GM08714 (cell line): Measurements from ENCODE around the gene SLC16A1.
"Not testable (repeated sequence)": the region's sequence is repeated elsewhere in the genome, so short reads cannot be mapped to it uniquely, and the experiment has no call there.

Source experiments
- H3K4me3 ChIP-seq: fragments of 200-500 bp; sonication (Bioruptor generic); 2 replicates; pipeline ENCODE4 v1.5.1; 2014; ENCODE audit warnings: mild to moderate bottlenecking, low read length, inconsistent platforms
- ZNF274 ChIP-seq: IDR thresholded peaks from 2 replicates; pipeline ENCODE4 v1.6.1; 2012; ENCODE audit warnings: mild to moderate bottlenecking, low read depth, low read length

SLC16A1 gene

GRCh38 chr1:112955773-112956543 is at the start of gene SLC16A1:
Gene SLC16A1, minus strand, starts transcription at chr1:112956196. Its CDS starts 26,888 bp downstream, at chr1:112929308.
- peak within 1 kb of the TSS; percentile 86 for H3K4me3 ChIP-seq

GRCh38 chr1:113003751-113004690 is 48.0 kb upstream of the SLC16A1 start:
- TF ChIP-seq ZNF274, result no peak
- no peak overlapping the region for H3K4me3 ChIP-seq

More at GRCh38 chr1:112955773-112956543, at the start of gene SLC16A1:
- no peak for TF ChIP-seq ZNF274

GRCh38 chr1:113002297-113002696 is 46.3 kb upstream of the SLC16A1 start:
- no peak for TF ChIP-seq ZNF274
- H3K4me3 ChIP-seq, result no peak overlapping the region

GRCh38 chr1:112998592-112999235 is 42.7 kb upstream of the SLC16A1 start:
- H3K4me3 ChIP-seq, result no peak overlapping the region
- TF ChIP-seq ZNF274, result no peak

- no peak for TF ChIP-seq ZNF274
Observed at GRCh38 chr1:112997781-112998180, 41.8 kb upstream of the SLC16A1 start.

GRCh38 chr1:112995890-112996289 is 39.9 kb upstream of the SLC16A1 start:
- no peak for TF ChIP-seq ZNF274

More at GRCh38 chr1:112997781-112998180, 41.8 kb upstream of the SLC16A1 start:
- H3K4me3 ChIP-seq, result no peak overlapping the region

GRCh38 chr1:112995021-112995420 is 39.0 kb upstream of the SLC16A1 start:
- not testable (repeated sequence) for H3K4me3 ChIP-seq

More at GRCh38 chr1:112995890-112996289, 39.9 kb upstream of the SLC16A1 start:
- no peak overlapping the region for H3K4me3 ChIP-seq

GRCh38 chr1:112992780-112993179 is 36.8 kb upstream of the SLC16A1 start:
- no peak for TF ChIP-seq ZNF274
- no peak overlapping the region for H3K4me3 ChIP-seq

- no peak for TF ChIP-seq ZNF274
- H3K4me3 ChIP-seq, result no peak overlapping the region
Observed at GRCh38 chr1:112991402-112992120, 35.6 kb upstream of the SLC16A1 start.

GRCh38 chr1:112990271-112990670 is 34.3 kb upstream of the SLC16A1 start:
- H3K4me3 ChIP-seq, result no peak overlapping the region
- TF ChIP-seq ZNF274, result no peak

- TF ChIP-seq ZNF274, result no peak
- H3K4me3 ChIP-seq, result no peak overlapping the region
Observed at GRCh38 chr1:112988367-112988766, 32.4 kb upstream of the SLC16A1 start.

GRCh38 chr1:112985123-112985522 is 29.1 kb upstream of the SLC16A1 start:
- H3K4me3 ChIP-seq, result no peak overlapping the region
- no peak for TF ChIP-seq ZNF274

GRCh38 chr1:112983537-112984131 is 27.6 kb upstream of the SLC16A1 start:
- no peak overlapping the region for H3K4me3 ChIP-seq
- no peak for TF ChIP-seq ZNF274

- no peak for TF ChIP-seq ZNF274
- H3K4me3 ChIP-seq, result no peak overlapping the region
Observed at GRCh38 chr1:112982853-112983536, 27.0 kb upstream of the SLC16A1 start.
